ENCODE data around the gene SRPK1. TPM values are rescaled to one million over a fixed set of nuclear protein-coding genes. Genes with fewer than 3 reads are reported as not detected.

The SRPK1 gene
- total and polyA plus RNA-seq, 2 of the 13 experiments (the other 11 are each of a cell fraction or from before 2014, with no cell fraction given), result 56.4 to 142 TPM

GRCh38 chr6:35897036-35897435 is 23.9 kb downstream of the SRPK1 start:
- POLR2A ChIA-PET, result no interaction called here
- FAIRE-seq (no peak), DNase-seq (ENCODE audit: low spot score) (no peak), ATAC-seq (no peak)
- Histone ChIP-seq H3K9ac (ENCODE audit: insufficient read depth, low read depth, low read length) (no peak overlapping the region), H3K27me3 (ENCODE audit: control insufficient read depth in 1 of 2, insufficient read depth in 2 of 2, low read length in 2 of 2) (no peaks in the 10 kb centered on the region), H3K4me2 (ENCODE audit: low read depth, low read length) (no peak overlapping the region), H4K20me1 (ENCODE audit: insufficient read depth, low read length) (peaks cover 19% of the 10 kb centered on the region), H3K9me3 (ENCODE audit: low read length) (no peaks in the 10 kb centered on the region), H2AFZ (ENCODE audit: low read length) (no peak overlapping the region), H3K27ac (ENCODE audit: extremely low read length, insufficient read depth, low read length) (no peak overlapping the region), H3K36me3 (replicated peaks in 1 of 2; ENCODE audit: control insufficient read depth in 1 of 2, insufficient read depth in 2 of 2, low read length in 2 of 2) (peaks cover 7 to 63% of the 10 kb centered on the region in 2 experiments), H3K4me3 (replicated peaks in 1 of 3; ENCODE audit: insufficient read depth in 1 of 3, low read depth in 2 of 3, low read length in 3 of 3) (no peak overlapping the region), H3K79me2 (ENCODE audit: insufficient read depth, low read length) (peaks cover 97% of the 10 kb centered on the region), H3K4me1 (ENCODE audit: insufficient read depth, low read length) (no peaks in the 10 kb centered on the region)
- CTCF ChIA-PET (ENCODE audit: low intra/inter-chr PET ratio, low total read pairs), result no interaction called here
- WGBS (ENCODE audit: low lambda C conversion rate), result 98% methylated on average over 3 of the region's 3 CpGs
- BruUV-seq (replicated peaks), result no TSS peak
- in situ Hi-C loops (cut with HindIII; ENCODE audit: extremely low pct_ligation_motif_present, low pct_unique_long_range_greater_than_20kb) (no loop called here), intact Hi-C loops (cut with micrococcal nuclease; ENCODE audit: unreplicated experiment) (no loop called here)
- TF ChIP-seq FOXK2 (IDR thresholded peaks at IDR 0.05), result no peak
- TF ChIP-seq ZNF564 (CRISPR knock-in tag; IDR thresholded peaks at IDR 0.05), result no peak
- TF ChIP-seq KDM1A (CRISPR knock-in tag; IDR thresholded peaks at IDR 0.05), result no peak
- no peak for TF ChIP-seq PHF8 (CRISPR knock-in tag; IDR thresholded peaks at IDR 0.05)
- TF ChIP-seq RCOR2 (CRISPR knock-in tag; IDR thresholded peaks at IDR 0.05), result no peak
- no peak for TF ChIP-seq ZFP90 (CRISPR knock-in tag; IDR thresholded peaks at IDR 0.05; ENCODE audit: borderline replicate concordance)
- TF ChIP-seq IRF2 (CRISPR knock-in tag; IDR thresholded peaks at IDR 0.05), result no peak
- no peak for TF ChIP-seq XRCC5 (optimal IDR thresholded peaks at IDR 0.05; ENCODE audit: low read length)
- no peak for TF ChIP-seq MTA3 (CRISPR knock-in tag; IDR thresholded peaks at IDR 0.05)
- TF ChIP-seq, protein P1, sequence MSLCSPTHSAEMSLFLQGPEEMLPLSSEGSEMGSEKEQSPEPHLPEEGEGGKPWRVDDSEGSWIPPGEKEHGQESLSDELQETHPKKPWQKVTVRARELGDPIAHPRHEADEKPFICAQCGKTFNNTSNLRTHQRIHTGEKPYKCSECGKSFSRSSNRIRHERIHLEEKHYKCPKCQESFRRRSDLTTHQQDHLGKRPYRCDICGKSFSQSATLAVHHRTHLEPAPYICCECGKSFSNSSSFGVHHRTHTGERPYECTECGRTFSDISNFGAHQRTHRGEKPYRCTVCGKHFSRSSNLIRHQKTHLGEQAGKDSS (CRISPR knock-in tag; IDR thresholded peaks at IDR 0.05; ENCODE audit: borderline replicate concordance, low read depth), result no peak
- no peak for TF ChIP-seq ZNF567 (CRISPR knock-in tag; IDR thresholded peaks at IDR 0.05; ENCODE audit: borderline replicate concordance)
- TF ChIP-seq ZNF850 (CRISPR knock-in tag; conservative IDR thresholded peaks at IDR 0.05), result no peak

Measured in HepG2 (cell line).